GM18526 (cell line): ENCODE results near the gene HRH1.

Experiments
- POLR2A ChIP-seq: IDR thresholded peaks from 3 replicates; pipeline ENCODE4 v1.6.1; 2011; ENCODE audit not compliant: insufficient read length; ENCODE audit errors: extremely low read depth

HRH1 gene

GRCh38 chr3:11291808-11292207 lies 137.5 kb downstream of the HRH1 start:
- no peak for TF ChIP-seq POLR2A

GRCh38 chr3:11297126-11297525 lies 142.8 kb downstream of the HRH1 start:
- TF ChIP-seq POLR2A = no peak

GRCh38 chr3:11300970-11301369 lies 146.7 kb downstream of the HRH1 start:
- no peak for TF ChIP-seq POLR2A

- TF ChIP-seq POLR2A = no peak
Observed at GRCh38 chr3:11302444-11302843, 148.2 kb downstream of the HRH1 start.

GRCh38 chr3:11304175-11304574 lies 149.9 kb downstream of the HRH1 start:
- TF ChIP-seq POLR2A = no peak

DNA sequence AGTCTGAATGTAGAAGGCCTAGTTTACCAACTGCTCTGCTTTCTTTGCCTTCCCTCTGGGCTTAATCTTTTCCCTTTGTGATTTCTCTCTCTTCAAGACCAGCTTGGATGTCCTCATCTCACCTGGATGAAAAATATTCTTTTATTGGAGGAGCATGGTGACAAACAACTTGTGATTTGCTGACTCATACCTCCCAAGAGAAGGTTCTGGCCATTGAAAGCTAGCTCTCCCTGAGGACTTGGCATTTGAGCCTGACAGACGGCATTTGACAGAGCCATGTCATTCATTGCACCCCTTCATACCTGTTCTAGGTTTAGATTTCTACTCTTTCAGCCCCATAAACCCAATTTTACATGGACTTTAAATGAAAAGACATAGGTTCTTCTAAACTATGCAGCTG lies 151.2 kb downstream of the HRH1 start:
- TF ChIP-seq POLR2A = no peak

- TF ChIP-seq POLR2A = no peak
Observed at GRCh38 chr3:11306817-11307589, 152.7 kb downstream of the HRH1 start.

DNA sequence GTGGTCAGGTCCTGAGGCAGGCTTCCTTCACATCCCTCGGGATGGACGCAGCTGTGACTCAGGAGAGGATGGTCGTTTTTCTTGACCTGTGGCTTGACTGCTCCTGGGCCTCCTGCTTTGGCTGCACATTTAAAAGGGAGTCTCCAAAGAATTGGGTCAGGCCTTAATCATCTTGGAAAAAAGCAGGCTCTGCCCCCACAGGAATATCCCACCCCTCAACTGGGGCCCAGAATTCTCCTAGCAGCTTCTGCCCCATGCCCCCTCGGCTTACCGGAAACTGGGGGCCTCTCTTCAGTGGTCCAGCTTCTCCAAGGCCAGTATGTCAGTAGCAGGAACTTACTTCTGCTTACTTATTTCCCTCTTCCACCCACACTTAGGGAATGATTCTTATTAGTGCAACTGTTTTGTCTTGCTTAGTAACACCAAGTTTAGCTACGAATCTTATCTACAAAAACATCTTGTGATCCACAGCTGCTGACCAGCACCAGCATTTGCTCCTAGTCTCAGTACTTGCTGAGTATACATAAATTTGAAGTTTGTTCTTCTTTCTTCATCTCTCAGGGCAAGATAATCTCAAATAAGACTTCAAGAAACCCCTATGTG lies 153.6 kb downstream of the HRH1 start:
- TF ChIP-seq POLR2A = no peak

GRCh38 chr3:11310258-11310657 lies 156.0 kb downstream of the HRH1 start:
- no peak for TF ChIP-seq POLR2A

- TF ChIP-seq POLR2A = no peak
Observed at GRCh38 chr3:11312166-11312565, 157.9 kb downstream of the HRH1 start.
